Lower leg skin (tissue), 3 donors: ENCODE measurements around the gene MRPL3.

Experiments
- CTCF ChIP-seq, 3 donors: fragments of 450-650 bp; IDR thresholded peaks; one replicate each; pipeline ENCODE4 v1.5.1; 2016; ENCODE audit warnings: antibody characterized with exemption in 3 of 3, mild to moderate bottlenecking in 3 of 3, moderate library complexity in 2 of 3
- POLR2A ChIP-seq, 2 donors: fragments of 450-650 bp; IDR thresholded peaks; one replicate each; pipeline ENCODE4 v1.6.1; 2016 to 2017; ENCODE audit warnings: antibody characterized with exemption in 2 of 2, mild to moderate bottlenecking in 1 of 2, moderate library complexity in 1 of 2

DNA sequence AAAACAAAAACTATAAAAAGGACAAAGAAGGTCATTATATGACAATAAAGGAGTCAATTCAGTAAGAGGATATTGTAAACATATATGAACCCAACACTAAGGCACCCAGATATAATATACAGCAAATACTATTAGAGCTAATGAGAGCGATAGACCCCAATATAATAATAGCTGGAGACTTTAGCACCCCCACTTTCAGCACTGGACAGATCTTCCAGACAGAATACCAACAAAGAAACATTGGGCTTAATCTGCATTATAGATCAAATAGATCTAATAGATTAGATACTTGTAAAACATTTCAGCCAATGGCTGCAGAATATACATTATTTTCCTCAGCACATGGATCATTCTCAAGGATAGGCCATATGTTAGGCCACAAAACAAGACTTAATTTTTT lies 67.8 kb downstream of the MRPL3 start:
- TF ChIP-seq CTCF (IDR thresholded peaks at IDR 0.05) (no peak), POLR2A (IDR thresholded peaks at IDR 0.05) (no peak)
